Subcutaneous adipose tissue (tissue), 4 donors: ENCODE data around the gene STK32B. TPM values are rescaled to one million over a fixed set of nuclear protein-coding genes. Genes with fewer than 3 reads are reported as not detected.

Experiments
- total RNA-seq, 4 donors: library from RNA; depleted of rRNA; stranded (reverse); fragments of >200 nt; gene quantifications; one replicate each; pipeline ENCODE4 v1.1.0, GENCODE V29; 2016
- TF ChIP-seq, protein P1 (sequence below): fragments of 450-650 bp; IDR thresholded peaks from one replicate; pipeline ENCODE4 v1.5.1; 2016; ENCODE audit warnings: low read depth, mild to moderate bottlenecking, control low read depth, antibody characterized with exemption, moderate library complexity

Gene STK32B
- total RNA-seq, 4 donors from 2014 or later = 1.3 to 3.2 (median 2.3) TPM

GRCh38 chr4:5416637-5417036 lies 365.4 kb downstream of the STK32B start:
- TF ChIP-seq, protein P1, sequence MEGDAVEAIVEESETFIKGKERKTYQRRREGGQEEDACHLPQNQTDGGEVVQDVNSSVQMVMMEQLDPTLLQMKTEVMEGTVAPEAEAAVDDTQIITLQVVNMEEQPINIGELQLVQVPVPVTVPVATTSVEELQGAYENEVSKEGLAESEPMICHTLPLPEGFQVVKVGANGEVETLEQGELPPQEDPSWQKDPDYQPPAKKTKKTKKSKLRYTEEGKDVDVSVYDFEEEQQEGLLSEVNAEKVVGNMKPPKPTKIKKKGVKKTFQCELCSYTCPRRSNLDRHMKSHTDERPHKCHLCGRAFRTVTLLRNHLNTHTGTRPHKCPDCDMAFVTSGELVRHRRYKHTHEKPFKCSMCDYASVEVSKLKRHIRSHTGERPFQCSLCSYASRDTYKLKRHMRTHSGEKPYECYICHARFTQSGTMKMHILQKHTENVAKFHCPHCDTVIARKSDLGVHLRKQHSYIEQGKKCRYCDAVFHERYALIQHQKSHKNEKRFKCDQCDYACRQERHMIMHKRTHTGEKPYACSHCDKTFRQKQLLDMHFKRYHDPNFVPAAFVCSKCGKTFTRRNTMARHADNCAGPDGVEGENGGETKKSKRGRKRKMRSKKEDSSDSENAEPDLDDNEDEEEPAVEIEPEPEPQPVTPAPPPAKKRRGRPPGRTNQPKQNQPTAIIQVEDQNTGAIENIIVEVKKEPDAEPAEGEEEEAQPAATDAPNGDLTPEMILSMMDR = no peak

- TF ChIP-seq, protein P1 = no peak
Observed at GRCh38 chr4:5420266-5420665, 369.0 kb downstream of the STK32B start.

- TF ChIP-seq, protein P1 = no peak
Observed at GRCh38 chr4:5421416-5421815, 370.1 kb downstream of the STK32B start.

- TF ChIP-seq, protein P1 = no peak
Observed at GRCh38 chr4:5422195-5422594, 370.9 kb downstream of the STK32B start.

- TF ChIP-seq, protein P1 = no peak
Observed at GRCh38 chr4:5423670-5424069, 372.4 kb downstream of the STK32B start.

- TF ChIP-seq, protein P1 = no peak
Observed at GRCh38 chr4:5424211-5424610, 372.9 kb downstream of the STK32B start.

GRCh38 chr4:5424901-5425300 lies 373.6 kb downstream of the STK32B start:
- TF ChIP-seq, protein P1 = no peak
